ENCODE measurements around the gene ERN1.
"Not testable (repeated sequence)": the region's sequence is repeated elsewhere in the genome, so short reads cannot be mapped to it uniquely, and the experiment has no call there.

The ERN1 gene

GRCh38 chr17:64129765-64130558 lies at the start of gene ERN1:
TSS of gene ERN1 (minus strand) at chr17:64130144. CDS start at chr17:64130029, 115 bp downstream.
- DNase-seq: peak; percentile 92

GRCh38 chr17:64179024-64179423 lies 49.1 kb upstream of the ERN1 start:
- not testable (repeated sequence) for DNase-seq

GRCh38 chr17:64178011-64178825 lies 48.3 kb upstream of the ERN1 start:
- no peak for DNase-seq

- no peak for DNase-seq
Measured at GRCh38 chr17:64177311-64178010, 47.5 kb upstream of the ERN1 start.

- no peak for DNase-seq
Measured at GRCh38 chr17:64176556-64176955, 46.6 kb upstream of the ERN1 start.

- DNase-seq: no peak
Measured at GRCh38 chr17:64174686-64175456, 44.9 kb upstream of the ERN1 start.

- no peak for DNase-seq
Measured at GRCh38 chr17:64173646-64174045, 43.7 kb upstream of the ERN1 start.

- DNase-seq: no peak
Measured at GRCh38 chr17:64172510-64172909, 42.6 kb upstream of the ERN1 start.

- DNase-seq: no peak
Measured at GRCh38 chr17:64171041-64171440, 41.1 kb upstream of the ERN1 start.

GRCh38 chr17:64170286-64170685 lies 40.3 kb upstream of the ERN1 start:
- DNase-seq: no peak

GRCh38 chr17:64167666-64168065 lies 37.7 kb upstream of the ERN1 start:
- not testable (repeated sequence) for DNase-seq

- no peak for DNase-seq
Measured at GRCh38 chr17:64166876-64167275, 36.9 kb upstream of the ERN1 start.

GRCh38 chr17:64165347-64165746 lies 35.4 kb upstream of the ERN1 start:
- DNase-seq: no peak

- DNase-seq: no peak
Measured at GRCh38 chr17:64164596-64165285, 34.8 kb upstream of the ERN1 start.

- DNase-seq: no peak
Measured at GRCh38 chr17:64163468-64163867, 33.5 kb upstream of the ERN1 start.

- no peak for DNase-seq
Measured at GRCh38 chr17:64162554-64162953, 32.6 kb upstream of the ERN1 start.

- no peak for DNase-seq
Measured at GRCh38 chr17:64161380-64162176, 31.6 kb upstream of the ERN1 start.

GRCh38 chr17:64160378-64160777 lies 30.4 kb upstream of the ERN1 start:
- no peak for DNase-seq

- no peak for DNase-seq
Measured at GRCh38 chr17:64158831-64159590, 29.1 kb upstream of the ERN1 start.

GRCh38 chr17:64158406-64158805 lies 28.5 kb upstream of the ERN1 start:
- no peak for DNase-seq
